RWPE2 (cell line): ENCODE results near the gene CGB7.

Experiments
- ATAC-seq: fragments of 200-7000 bp; cut with Tn5 transposase; 3 replicates; pipeline ENCODE4 v1.9.1; 2021; ENCODE audit warnings: low read depth
- DNase-seq: peaks from one replicate; pipeline ENCODE4 v3.0.0-alpha.2; 2020; ENCODE audit warnings: low spot score
- H3K27ac ChIP-seq: fragments of 450-650 bp; 2 replicates; pipeline ENCODE4 v1.5.1; 2017; ENCODE audit warnings: mild to moderate bottlenecking; ENCODE audit not compliant: poor library complexity, severe bottlenecking
- H3K27me3 ChIP-seq: fragments of 250-450 bp; sonication (Bioruptor Pico); 2 replicates; pipeline ENCODE4 v1.5.1; 2021; ENCODE audit warnings: mild to moderate bottlenecking, moderate library complexity; ENCODE audit not compliant: insufficient read depth, poor library complexity, severe bottlenecking
- H3K36me3 ChIP-seq: fragments of 250-450 bp; sonication (Bioruptor Pico); 2 replicates; pipeline ENCODE4 v1.5.1; 2020; ENCODE audit warnings: low read depth, mild to moderate bottlenecking, moderate library complexity
- H3K4me1 ChIP-seq: fragments of 250-450 bp; sonication (Bioruptor Pico); 2 replicates; pipeline ENCODE4 v1.5.1; 2021; ENCODE audit warnings: mild to moderate bottlenecking, moderate library complexity; ENCODE audit not compliant: insufficient read depth, poor library complexity, severe bottlenecking
- H3K4me3 ChIP-seq: fragments of 250-450 bp; sonication (Bioruptor Pico); 2 replicates; pipeline ENCODE4 v1.5.1; 2021; ENCODE audit warnings: mild to moderate bottlenecking, moderate library complexity; ENCODE audit not compliant: severe bottlenecking
- H3K9me3 ChIP-seq: fragments of 250-450 bp; sonication (Bioruptor Pico); 2 replicates; pipeline ENCODE4 v1.5.1; 2021; ENCODE audit warnings: mild to moderate bottlenecking, moderate library complexity; ENCODE audit not compliant: severe bottlenecking
- TF ChIP-seq, protein P1 (sequence below): fragments of 450-650 bp; IDR thresholded peaks from one replicate; pipeline ENCODE4 v1.5.1; 2017; ENCODE audit warnings: mild to moderate bottlenecking, moderate library complexity; ENCODE audit not compliant: poor library complexity, severe bottlenecking

The CGB7 gene

DNA sequence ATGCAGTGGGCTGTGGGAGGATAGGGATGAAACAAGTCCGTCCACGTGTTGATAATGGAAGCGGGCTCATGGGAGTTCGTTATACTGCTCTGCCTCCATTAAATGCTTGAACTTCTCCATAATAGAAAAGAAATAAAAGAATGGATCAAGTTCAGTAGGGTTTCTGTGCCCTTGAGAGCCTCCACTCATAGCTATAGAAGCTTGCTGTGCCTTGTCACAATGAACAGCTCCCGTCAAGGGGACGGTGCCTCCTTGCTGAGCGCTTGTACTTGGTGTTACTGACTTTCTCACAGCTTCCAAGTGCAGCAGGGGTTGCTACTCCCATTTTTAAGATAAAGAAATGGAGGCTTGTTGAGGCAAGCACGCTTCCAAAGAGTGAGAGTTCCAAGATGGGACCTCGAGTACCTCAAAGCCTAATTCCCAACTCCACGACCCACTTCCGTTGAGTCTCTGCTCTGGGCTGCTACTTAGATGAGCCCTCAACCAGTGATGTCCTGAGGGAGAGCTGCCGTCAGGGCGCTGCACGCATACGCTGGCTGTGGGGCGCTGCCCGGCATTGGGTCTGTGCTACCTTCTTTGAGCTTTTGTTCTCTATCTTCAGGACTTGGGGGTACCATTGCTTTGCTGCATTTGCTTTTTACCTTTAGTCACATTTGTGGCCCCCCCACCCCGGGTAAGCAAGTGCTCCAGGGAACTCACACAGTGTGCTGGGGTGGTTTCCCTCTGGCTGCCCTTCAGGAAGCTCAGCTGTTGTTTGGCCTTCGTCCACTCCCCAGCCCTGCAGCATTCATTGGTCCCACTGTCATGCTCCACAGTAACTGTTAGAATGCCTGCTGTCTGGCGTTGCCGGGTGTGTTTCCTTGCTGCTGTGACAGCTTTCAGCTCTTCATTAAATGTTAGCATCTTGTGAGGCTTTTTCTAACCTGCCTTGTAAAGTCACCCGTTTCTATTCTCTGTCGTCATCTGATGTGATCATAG, 37.2 kb upstream of the CGB7 start:
- DNase-seq (no peak), ATAC-seq (no peak)
- Histone ChIP-seq H3K27me3 (no peaks in the 10 kb centered on the region), H3K36me3 (peaks cover 95% of the 10 kb centered on the region), H3K9me3 (no peaks in the 10 kb centered on the region), H3K4me1 (peaks cover 7% of the 10 kb centered on the region), H3K27ac (no peak overlapping the region), H3K4me3 (no peak overlapping the region)
- TF ChIP-seq, protein P1, sequence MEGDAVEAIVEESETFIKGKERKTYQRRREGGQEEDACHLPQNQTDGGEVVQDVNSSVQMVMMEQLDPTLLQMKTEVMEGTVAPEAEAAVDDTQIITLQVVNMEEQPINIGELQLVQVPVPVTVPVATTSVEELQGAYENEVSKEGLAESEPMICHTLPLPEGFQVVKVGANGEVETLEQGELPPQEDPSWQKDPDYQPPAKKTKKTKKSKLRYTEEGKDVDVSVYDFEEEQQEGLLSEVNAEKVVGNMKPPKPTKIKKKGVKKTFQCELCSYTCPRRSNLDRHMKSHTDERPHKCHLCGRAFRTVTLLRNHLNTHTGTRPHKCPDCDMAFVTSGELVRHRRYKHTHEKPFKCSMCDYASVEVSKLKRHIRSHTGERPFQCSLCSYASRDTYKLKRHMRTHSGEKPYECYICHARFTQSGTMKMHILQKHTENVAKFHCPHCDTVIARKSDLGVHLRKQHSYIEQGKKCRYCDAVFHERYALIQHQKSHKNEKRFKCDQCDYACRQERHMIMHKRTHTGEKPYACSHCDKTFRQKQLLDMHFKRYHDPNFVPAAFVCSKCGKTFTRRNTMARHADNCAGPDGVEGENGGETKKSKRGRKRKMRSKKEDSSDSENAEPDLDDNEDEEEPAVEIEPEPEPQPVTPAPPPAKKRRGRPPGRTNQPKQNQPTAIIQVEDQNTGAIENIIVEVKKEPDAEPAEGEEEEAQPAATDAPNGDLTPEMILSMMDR = no peak

- TF ChIP-seq, protein P1 = no peak
- DNase-seq = no peak
- Histone ChIP-seq H3K4me1 (peaks cover 7% of the 10 kb centered on the region), H3K27ac (no peak overlapping the region), H3K4me3 (no peak overlapping the region), H3K36me3 (peaks cover 92% of the 10 kb centered on the region), H3K9me3 (no peaks in the 10 kb centered on the region), H3K27me3 (no peaks in the 10 kb centered on the region)
- ATAC-seq = no peak
Measured at GRCh38 chr19:49092686-49093085, 35.1 kb upstream of the CGB7 start.

GRCh38 chr19:49091391-49092038, 34.0 kb upstream of the CGB7 start:
- H3K27me3 ChIP-seq = no peaks in the 10 kb centered on the region
- H3K27ac ChIP-seq = no peak overlapping the region
- DNase-seq = no peak
- ATAC-seq = no peak
- H3K4me1 ChIP-seq = peaks cover under 1% of the 10 kb centered on the region
- no peaks in the 10 kb centered on the region for H3K9me3 ChIP-seq
- H3K4me3 ChIP-seq = no peak overlapping the region
- peaks cover 92% of the 10 kb centered on the region for H3K36me3 ChIP-seq
- TF ChIP-seq, protein P1 = no peak

GRCh38 chr19:49086296-49086695, 28.7 kb upstream of the CGB7 start:
- Histone ChIP-seq H3K4me1 (peaks cover 3% of the 10 kb centered on the region), H3K4me3 (peak overlapping the region; percentile 73), H3K9me3 (no peaks in the 10 kb centered on the region), H3K27me3 (no peaks in the 10 kb centered on the region), H3K27ac (peak overlapping the region; percentile 51), H3K36me3 (peaks cover 50% of the 10 kb centered on the region)
- TF ChIP-seq, protein P1 = no peak
- DNase-seq (no peak), ATAC-seq (no peak)
